GM12873 (cell line): ENCODE results near the gene RDM1.

ENCODE experiments used
- CTCF ChIP-seq: IDR thresholded peaks from 2 replicates; pipeline ENCODE4 v1.5.1; 2012; ENCODE audit warnings: low read depth, mild to moderate bottlenecking, moderate library complexity, low read length, control low read depth; ENCODE audit not compliant: insufficient read depth; ENCODE audit errors: missing control alignments

Gene RDM1

GRCh38 chr17:35895636-35896587 is 34.7 kb downstream of the RDM1 start:
- TF ChIP-seq CTCF = no peak

- no peak for TF ChIP-seq CTCF
Observed at GRCh38 chr17:35894206-35894605, 36.4 kb downstream of the RDM1 start.

- TF ChIP-seq CTCF = no peak
Observed at GRCh38 chr17:35893751-35894150, 36.8 kb downstream of the RDM1 start.

GRCh38 chr17:35892091-35893035 is 38.2 kb downstream of the RDM1 start:
- no peak for TF ChIP-seq CTCF

- no peak for TF ChIP-seq CTCF
Observed at GRCh38 chr17:35891269-35891668, 39.3 kb downstream of the RDM1 start.

- TF ChIP-seq CTCF = no peak
Observed at GRCh38 chr17:35890774-35891155, 39.8 kb downstream of the RDM1 start.
